ENCODE data around the gene HOMEZ.

The HOMEZ gene

GRCh38 chr14:23286020-23286901, at the start of gene HOMEZ (continued):
- TF ChIP-seq SETDB1 (IDR thresholded peaks at IDR 0.05; ENCODE audit: insufficient read length, low read length): no peak
- TF ChIP-seq, protein P1, sequence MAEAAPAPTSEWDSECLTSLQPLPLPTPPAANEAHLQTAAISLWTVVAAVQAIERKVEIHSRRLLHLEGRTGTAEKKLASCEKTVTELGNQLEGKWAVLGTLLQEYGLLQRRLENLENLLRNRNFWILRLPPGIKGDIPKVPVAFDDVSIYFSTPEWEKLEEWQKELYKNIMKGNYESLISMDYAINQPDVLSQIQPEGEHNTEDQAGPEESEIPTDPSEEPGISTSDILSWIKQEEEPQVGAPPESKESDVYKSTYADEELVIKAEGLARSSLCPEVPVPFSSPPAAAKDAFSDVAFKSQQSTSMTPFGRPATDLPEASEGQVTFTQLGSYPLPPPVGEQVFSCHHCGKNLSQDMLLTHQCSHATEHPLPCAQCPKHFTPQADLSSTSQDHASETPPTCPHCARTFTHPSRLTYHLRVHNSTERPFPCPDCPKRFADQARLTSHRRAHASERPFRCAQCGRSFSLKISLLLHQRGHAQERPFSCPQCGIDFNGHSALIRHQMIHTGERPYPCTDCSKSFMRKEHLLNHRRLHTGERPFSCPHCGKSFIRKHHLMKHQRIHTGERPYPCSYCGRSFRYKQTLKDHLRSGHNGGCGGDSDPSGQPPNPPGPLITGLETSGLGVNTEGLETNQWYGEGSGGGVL (tag by site-specific recombination; IDR thresholded peaks at IDR 0.05): no peak; the same call in 1 of the 2 replicates
- TF ChIP-seq ZNF416 (tag by site-specific recombination; IDR thresholded peaks at IDR 0.05): no peak
- TF ChIP-seq PRDM10 (tag by site-specific recombination; IDR thresholded peaks at IDR 0.05): peak; percentile 92
- no peak for TF ChIP-seq ZNF658 (tag by site-specific recombination; IDR thresholded peaks at IDR 0.05)
- TF ChIP-seq, protein P2, sequence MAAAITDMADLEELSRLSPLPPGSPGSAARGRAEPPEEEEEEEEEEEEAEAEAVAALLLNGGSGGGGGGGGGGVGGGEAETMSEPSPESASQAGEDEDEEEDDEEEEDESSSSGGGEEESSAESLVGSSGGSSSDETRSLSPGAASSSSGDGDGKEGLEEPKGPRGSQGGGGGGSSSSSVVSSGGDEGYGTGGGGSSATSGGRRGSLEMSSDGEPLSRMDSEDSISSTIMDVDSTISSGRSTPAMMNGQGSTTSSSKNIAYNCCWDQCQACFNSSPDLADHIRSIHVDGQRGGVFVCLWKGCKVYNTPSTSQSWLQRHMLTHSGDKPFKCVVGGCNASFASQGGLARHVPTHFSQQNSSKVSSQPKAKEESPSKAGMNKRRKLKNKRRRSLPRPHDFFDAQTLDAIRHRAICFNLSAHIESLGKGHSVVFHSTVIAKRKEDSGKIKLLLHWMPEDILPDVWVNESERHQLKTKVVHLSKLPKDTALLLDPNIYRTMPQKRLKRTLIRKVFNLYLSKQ (tag by site-specific recombination; IDR thresholded peaks at IDR 0.05; ENCODE audit: borderline replicate concordance): no peak
- no peak for TF ChIP-seq ZNF48 (tag by site-specific recombination; IDR thresholded peaks at IDR 0.05)
- TF ChIP-seq ZNF776 (tag by site-specific recombination; IDR thresholded peaks at IDR 0.05; ENCODE audit: borderline replicate concordance): no peak
- TF ChIP-seq ZNF266 (tag by site-specific recombination; IDR thresholded peaks at IDR 0.05; ENCODE audit: low read depth): no peak
- TF ChIP-seq, protein P3, sequence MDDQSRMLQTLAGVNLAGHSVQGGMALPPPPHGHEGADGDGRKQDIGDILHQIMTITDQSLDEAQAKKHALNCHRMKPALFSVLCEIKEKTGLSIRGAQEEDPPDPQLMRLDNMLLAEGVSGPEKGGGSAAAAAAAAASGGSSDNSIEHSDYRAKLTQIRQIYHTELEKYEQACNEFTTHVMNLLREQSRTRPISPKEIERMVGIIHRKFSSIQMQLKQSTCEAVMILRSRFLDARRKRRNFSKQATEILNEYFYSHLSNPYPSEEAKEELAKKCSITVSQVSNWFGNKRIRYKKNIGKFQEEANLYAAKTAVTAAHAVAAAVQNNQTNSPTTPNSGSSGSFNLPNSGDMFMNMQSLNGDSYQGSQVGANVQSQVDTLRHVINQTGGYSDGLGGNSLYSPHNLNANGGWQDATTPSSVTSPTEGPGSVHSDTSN (CRISPR knock-in tag; IDR thresholded peaks at IDR 0.05): no peak
- no peak for TF ChIP-seq ZNF292 (tag by site-specific recombination; IDR thresholded peaks at IDR 0.05; ENCODE audit: borderline replicate concordance, low read depth)
- TF ChIP-seq ZNF274 (IDR thresholded peaks at IDR 0.05; ENCODE audit: low read length): no peak
- TF ChIP-seq ZNF274 (tag by site-specific recombination; IDR thresholded peaks at IDR 0.05; ENCODE audit: borderline replicate concordance): no peak
- TF ChIP-seq OVOL3 (tag by site-specific recombination; IDR thresholded peaks at IDR 0.05): no peak
- no peak for TF ChIP-seq ZNF16 (tag by site-specific recombination; IDR thresholded peaks at IDR 0.05; ENCODE audit: low read depth)
- TF ChIP-seq ZNF514 (tag by site-specific recombination; IDR thresholded peaks at IDR 0.05): no peak
- peak; percentile 97 for TF ChIP-seq ZNF449 (tag by site-specific recombination; IDR thresholded peaks at IDR 0.05)
- no peak for TF ChIP-seq ZFP37 (tag by site-specific recombination; IDR thresholded peaks at IDR 0.05)
- peak; percentile 95 for TF ChIP-seq EGR2 (tag by site-specific recombination; IDR thresholded peaks at IDR 0.05; ENCODE audit: low read depth)
- TF ChIP-seq ZNF341 (tag by site-specific recombination; IDR thresholded peaks at IDR 0.05; ENCODE audit: low read depth): peak; percentile 43
- TF ChIP-seq ZNF394 (tag by site-specific recombination; IDR thresholded peaks at IDR 0.05; ENCODE audit: borderline replicate concordance): no peak
- TF ChIP-seq, protein P4, sequence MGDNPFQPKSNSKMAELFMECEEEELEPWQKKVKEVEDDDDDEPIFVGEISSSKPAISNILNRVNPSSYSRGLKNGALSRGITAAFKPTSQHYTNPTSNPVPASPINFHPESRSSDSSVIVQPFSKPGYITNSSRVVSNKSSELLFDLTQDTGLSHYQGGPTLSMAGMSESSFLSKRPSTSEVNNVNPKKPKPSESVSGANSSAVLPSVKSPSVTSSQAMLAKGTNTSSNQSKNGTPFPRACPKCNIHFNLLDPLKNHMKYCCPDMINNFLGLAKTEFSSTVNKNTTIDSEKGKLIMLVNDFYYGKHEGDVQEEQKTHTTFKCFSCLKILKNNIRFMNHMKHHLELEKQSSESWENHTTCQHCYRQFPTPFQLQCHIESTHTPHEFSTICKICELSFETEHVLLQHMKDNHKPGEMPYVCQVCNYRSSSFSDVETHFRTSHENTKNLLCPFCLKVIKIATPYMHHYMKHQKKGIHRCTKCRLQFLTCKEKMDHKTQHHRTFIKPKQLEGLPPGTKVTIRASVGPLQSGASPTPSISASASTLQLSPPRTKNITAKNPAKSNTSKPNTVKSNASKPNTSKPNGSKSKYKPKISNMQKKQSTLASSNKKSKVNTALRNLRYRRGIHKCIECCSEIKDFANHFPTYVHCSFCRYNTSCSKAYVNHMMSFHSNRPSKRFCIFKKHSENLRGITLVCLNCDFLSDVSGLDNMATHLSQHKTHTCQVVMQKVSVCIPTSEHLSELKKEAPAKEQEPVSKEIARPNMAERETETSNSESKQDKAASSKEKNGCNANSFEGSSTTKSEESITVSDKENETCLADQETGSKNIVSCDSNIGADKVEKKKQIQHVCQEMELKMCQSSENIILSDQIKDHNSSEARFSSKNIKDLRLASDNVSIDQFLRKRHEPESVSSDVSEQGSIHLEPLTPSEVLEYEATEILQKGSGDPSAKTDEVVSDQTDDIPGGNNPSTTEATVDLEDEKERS (tag by site-specific recombination; IDR thresholded peaks at IDR 0.05): no peak
- TF ChIP-seq ZXDB (tag by site-specific recombination; IDR thresholded peaks at IDR 0.05): peak; percentile 75
- TF ChIP-seq FEZF1 (tag by site-specific recombination; IDR thresholded peaks at IDR 0.05): peak; percentile 74
- no peak for TF ChIP-seq ZNF707 (tag by site-specific recombination; IDR thresholded peaks at IDR 0.05)
- TF ChIP-seq ZNF404 (tag by site-specific recombination; IDR thresholded peaks at IDR 0.05): no peak
